GM19328 (cell line): ENCODE results near the gene BCAT1.
"Not testable (repeated sequence)": the region's sequence is repeated elsewhere in the genome, so short reads cannot be mapped to it uniquely, and the experiment has no call there.

ENCODE experiments used
- ATAC-seq: cut with Tn5 transposase; IDR thresholded peaks from one replicate; pipeline ENCODE4 v1.9.1; 2021; ENCODE audit warnings: mild to moderate bottlenecking, moderate library complexity; ENCODE audit not compliant: unreplicated experiment

BCAT1 gene

DNA sequence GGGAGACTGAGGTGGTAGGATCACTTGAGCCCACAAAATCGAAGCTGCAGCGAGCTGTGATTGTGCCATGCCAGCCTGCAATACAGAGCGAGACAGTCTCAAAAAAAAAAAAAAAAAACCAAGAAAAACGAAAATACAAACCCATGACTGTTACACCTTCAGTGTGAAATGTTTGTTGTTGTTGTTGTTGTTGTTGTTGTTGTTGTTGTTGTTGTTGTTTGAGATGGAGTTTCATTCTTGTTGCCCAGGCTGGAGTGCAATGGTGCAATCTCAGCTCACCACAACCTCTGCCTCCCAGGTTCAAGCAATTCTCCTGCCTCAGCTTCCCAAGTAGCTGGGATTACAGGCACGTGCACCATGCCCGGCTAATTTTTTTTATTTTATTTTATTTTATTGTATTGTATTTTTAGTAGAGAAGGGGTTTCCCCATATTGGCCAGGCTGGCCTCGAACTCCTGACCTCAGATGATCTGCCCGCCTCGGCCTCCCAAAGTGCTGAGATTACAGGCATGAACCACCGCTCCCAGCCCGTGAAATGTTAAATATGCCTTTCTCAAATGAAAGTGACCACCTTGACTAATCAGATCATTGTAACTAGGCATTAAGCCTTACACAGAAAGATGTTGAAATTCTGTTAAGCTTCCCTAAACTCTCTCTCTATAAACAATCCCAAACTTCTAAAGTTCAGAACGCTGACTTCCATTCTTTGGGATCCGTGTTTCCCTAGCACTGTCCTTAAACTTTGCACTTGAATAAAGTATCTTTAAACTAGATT lies 20.2 kb downstream of the BCAT1 start:
- ATAC-seq, result not testable (repeated sequence)

DNA sequence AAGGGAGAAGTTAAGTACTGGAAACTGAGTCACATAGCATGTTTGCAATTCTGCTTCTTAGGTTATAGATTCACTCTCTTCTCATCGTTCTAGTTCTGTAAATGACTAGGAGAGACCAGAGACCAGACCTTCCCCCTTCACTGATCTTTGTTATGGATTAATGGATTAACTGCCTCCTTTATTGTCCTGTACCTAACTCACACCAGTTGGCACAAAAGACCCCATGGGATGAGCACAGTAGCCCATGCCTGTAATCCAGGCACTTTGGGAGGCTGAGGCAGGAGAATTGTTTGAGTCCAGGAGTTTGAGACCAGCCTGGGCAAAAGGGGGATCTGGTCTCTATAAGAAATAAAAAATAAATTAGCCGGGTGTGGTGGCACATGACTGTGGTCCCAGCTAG lies 20.8 kb downstream of the BCAT1 start:
- no peak for ATAC-seq

DNA sequence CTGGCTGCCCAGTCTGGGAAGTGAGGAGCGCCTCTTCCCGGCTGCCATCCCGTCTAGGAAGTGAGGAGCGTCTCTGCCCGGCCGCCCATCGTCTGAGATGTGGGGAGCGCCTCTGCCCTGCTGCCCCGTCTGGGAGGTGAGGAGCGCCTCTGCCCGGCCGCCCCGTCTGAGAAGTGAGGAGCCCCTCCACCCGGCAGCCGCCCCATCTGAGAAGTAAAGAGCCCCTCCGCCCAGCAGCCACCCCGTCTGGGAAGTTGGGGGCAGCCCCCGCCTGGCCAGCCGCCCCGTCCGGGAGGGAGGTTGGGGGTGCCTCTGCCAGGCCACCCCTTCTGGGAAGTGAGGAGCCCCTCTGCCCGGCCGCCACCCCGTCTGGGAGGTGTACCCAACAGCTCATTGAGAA lies 22.8 kb downstream of the BCAT1 start:
- not testable (repeated sequence) for ATAC-seq

DNA sequence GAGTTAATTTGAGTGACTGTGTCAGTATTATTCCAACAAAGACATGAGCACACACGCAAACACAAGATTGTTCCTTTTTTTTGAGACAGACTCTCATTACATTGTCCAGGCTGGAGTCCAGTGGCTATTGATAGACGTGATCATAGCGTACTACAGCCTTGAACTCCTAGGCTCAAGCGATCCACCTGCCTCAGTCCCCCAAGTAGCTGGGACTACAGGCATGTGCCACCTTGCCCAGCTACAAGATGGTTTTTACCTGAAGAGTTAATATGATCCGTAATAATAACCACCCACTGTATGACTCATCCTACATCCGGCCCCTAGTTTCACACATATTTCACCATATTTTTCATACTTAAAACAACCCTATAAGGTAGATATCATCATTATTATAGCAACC lies 26.8 kb downstream of the BCAT1 start:
- ATAC-seq, result no peak

DNA sequence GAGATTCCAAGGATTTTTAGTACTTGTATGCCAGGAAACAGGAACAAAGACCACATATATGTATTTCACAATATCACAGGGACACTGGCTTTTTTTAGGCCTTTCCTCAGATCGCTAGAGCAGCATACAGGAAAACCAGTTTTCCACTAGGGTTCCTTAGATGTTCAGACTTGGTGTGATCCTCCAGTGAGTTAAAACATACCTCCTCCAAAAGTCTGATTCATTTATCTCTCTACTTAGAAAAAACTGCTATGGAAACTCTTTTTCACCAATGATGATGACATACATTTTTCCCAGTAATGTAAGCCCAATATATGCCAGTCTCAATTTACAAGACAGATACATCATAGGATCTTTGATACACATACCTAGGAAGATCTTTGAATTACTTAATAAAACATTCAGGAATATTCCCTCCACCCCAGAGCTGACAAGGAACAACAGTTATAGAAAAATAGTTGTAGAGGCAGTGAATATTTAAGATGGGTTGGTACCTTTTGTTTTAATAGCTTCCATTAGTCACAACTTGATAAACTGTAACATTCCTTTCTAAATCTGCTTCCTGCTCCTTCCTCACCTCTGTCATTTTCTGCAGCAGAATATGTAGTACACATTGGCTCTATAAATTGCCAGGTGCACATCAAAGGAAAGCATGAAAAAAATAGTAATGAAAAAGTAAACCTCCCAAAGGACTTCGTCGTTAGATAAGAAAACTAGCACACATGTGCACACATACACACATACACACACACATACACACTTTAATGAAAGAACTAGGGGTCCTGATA lies 27.5 kb downstream of the BCAT1 start:
- no peak for ATAC-seq

DNA sequence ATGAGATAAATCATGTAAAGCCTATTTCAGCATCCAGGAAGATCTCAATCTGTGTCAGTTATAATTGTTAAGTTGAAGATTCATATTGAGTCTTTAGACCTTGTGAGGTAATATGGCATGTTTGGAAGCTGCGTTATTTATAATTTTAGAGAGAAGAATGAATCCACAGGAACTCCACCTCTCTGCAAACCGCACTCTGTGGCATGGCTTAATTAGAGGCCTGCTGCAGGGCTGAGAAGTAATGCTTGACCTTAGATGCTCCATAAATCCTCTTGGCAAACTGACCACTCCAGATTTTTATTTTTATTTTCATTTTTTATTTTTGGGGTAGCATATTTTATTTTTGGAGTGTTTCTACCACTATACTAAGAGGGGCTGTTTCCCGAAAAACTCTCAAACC lies 28.8 kb downstream of the BCAT1 start:
- ATAC-seq, result no peak

DNA sequence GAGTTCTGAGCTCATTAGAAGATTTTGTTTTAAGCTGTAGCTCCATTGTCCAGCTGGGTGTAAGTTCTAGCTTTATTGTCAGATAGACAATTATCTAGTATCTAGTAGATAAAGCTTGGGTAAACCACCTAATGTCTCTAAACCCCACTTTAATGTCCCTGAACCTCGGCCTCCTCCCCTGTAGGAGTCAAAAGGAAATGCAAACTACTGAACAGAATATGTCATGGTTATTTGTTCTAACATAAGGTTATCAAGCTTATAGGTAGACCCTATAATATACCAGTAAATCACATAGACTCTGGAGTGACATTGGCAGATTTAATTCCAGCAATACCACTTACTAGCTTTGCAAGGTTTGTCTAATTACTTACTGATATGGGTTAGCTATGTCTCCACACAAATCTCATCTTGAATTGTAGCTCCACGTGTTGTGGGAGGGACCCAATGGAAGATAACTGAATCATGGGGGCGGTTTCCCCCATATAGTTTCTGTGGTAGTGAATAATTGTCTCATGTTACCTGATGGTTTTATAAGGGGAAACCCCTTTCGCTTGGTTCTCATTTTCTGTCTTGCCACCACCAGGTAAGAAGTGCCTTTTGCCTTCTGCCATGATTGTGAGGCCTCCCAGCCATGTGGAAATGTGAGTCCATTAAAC lies 29.4 kb downstream of the BCAT1 start:
- no peak for ATAC-seq

DNA sequence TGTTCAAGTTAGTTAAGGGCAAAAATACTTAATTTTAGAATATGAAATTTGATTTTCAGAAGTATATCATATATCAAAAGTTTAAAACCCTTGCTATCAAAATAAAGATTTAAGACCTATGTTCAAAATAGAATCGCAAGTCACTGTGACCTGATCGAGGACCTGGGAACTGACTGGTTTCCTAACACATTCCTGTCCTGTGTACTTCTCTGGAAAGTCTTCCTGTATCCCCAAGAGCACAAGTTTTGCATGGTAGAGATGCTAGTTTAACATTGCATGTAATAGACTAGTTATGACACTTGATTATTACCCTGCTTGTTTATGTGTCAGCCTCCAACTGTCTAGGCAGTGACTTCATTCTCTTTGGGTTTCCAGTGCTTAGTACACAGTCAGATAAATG lies 30.3 kb downstream of the BCAT1 start:
- ATAC-seq, result no peak

DNA sequence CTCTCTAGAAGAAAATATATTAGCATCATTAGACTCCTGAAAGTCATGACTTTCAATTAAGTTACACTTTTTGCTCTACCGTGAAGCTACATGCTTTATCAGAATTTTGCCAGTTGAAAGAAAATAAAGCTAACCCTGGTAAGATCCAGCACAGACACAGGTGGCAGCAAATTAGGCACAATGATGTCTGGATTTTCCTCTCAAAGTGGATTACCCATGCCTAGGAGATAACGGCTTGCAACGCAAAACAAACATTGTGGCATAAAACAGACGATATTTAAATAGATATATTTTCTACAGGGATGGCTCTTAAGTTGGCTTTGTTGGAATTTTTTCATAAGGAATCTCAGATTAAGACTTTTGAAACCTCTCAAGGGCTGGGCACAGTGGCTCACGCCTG lies 33.4 kb downstream of the BCAT1 start:
- ATAC-seq, result no peak

DNA sequence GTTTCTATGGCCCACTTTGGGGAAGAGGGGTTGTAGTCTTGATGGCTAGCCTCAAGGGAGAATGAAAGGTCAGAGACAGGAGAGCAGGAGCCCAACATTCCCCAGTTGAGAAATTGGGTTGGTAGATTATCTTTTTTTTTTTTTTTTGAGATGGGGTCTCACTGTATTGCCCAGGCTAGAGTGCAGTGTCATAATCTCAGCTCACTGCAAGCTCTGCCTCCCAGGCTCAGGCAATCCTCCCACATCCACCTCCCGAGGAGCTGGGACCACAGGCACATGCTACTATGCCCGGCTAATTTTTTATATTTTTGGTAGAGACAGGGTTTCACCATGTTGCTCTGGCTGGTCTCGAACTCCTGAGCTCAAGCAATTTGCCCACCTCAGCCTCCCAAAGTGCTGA lies 34.9 kb downstream of the BCAT1 start:
- no peak for ATAC-seq

DNA sequence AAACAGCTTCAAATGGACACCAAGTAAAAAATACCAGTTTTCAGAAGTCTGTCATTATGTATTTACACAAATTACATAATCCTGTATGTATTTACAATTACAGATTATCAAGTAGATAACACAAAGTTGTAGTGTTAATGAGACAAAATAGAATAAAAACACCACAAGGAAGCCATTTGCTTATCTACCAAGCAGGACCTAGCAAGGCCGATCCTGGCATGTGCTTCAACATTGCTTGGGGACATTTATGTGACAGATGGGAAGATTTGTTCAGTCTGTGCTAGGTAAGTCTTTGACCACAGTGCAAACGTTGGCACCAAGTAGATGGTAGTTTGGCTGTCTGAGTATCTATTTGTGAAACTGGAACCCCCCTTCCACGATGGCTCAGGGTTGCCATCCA lies 35.8 kb downstream of the BCAT1 start:
- no peak for ATAC-seq

DNA sequence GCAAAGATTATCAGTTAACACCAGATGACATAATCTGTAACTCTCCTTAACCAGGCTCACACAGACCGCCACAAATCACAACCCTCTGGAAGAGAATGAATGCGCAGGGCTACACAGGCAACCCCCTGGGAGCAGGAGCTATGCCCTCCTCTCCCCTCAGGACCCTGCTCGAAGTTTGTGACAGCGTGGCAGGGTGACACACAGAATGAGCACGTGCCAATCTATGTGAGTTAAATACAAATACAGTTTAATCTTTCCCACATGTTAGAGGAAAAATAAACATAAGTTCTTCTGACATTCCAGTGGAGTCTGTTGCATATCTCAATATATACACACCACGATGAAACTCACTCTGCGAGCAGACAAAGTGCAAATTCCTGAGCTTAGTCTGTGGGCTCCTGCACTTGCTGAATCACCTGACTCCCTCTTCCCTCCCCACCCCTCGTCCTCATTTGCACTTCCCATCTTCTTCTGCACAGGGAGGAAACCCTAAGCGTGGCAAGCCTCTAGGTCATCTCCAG lies 37.6 kb downstream of the BCAT1 start:
- no peak for ATAC-seq

DNA sequence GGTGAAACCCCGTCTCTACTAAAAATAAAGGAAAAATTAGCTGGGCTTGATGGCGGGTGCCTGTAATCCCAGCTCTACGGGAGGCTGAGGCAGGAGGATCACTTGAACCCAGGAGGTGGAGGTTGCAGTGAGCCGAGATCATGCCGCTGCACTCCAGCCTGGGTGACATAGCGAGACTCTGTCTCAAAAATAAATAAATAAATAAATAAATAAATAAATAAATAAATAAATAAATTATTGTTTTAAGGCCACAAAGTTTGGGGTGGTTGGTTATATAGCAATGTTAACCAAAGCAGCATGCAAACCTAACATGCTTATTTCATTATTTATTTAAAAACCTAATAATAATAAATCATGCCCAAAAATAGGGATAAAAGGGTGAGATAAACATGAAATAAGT lies 38.7 kb downstream of the BCAT1 start:
- ATAC-seq, result not testable (repeated sequence)

DNA sequence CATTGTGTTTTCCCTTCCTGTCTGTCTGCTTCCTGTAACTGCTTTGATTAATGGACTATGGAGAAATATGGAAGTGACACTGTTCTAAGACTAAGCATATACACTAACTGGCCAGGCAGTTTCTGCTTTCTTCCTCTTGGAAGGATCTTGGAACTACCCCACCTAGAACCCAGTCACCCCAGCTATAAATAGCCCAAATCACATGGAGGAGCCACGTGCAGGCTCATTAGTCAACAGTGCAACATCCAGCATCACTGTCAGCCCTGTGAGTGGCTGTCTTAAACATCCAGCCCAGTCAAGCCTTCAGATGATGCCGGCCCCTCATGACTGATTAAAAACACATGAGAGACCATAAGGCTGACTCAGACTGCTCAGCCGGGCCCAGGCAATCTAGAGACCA lies 39.2 kb downstream of the BCAT1 start:
- ATAC-seq, result no peak

DNA sequence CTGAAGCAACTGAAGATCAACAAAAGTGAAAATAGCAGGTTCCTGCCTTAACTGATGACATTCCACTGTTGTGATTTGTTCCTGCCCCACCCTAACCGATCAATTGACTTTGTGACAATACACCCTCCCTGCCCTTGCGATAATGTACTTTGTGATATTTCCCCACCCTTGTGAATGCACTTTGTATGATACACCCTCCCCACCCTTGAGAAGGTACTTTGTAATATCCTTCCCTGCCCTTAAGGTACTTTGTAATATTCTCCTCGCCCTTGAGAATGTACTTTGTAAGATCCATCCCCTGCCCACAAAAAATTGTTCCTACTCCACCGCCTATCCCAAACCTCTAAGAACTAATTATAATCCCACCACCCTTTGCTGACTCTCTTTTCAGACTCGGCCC lies 41.4 kb downstream of the BCAT1 start:
- no peak for ATAC-seq

DNA sequence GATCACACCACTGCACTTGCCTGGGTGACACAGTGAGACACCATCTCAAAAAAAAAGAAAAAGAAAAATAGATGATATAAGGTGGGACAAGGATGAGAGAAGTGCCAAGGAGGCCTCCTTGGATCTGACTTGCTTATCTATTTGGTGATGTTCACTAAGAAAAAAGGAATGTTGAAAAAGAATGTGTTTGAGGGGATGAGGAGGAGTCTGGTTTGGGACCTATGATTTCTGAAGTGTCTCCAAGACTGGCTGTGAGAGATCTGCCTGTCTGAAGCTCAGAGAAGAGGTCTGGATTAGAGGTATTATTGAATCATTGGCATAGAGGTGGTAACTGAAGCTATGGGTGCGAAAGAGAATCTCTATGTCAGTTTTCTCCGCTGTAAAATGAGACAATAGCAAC lies 42.8 kb downstream of the BCAT1 start:
- no peak for ATAC-seq

DNA sequence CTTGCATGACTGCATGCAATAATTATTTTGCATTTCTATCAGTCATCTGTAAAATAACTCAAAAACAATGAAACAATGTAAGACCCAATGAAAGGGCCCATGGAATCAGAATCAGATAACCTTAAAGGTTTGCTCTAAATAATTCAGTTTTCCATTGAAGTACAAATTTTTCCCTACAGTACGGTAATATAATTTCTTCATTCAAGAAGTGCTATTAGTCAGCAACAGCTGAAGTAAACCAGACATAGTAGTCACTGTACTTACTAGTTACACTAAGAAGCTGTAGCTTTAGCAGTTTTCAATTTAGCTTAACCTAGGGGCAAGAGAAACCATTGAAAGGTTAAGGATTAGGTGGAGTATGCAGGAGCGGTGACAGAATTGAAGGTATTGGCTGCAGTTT lies 43.5 kb downstream of the BCAT1 start:
- no peak for ATAC-seq

DNA sequence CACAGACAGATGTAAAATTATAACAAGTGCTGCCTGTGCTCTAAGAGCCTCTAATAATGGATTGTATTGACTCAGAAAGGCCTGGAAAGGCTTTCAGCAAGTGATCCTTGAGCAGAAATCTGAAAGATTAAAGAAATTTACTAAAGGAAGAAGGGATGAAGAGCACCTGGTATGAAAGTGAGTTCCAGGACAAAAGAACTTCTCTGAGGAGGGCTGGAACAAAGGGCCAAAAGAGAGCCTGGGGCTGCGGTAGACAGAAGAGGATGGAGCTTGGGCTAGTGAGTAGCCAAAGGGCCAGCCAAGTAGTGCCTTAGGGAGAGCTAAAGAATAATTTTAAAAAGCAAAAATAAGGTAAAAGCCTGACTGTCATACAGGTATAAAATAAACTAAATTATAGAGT lies 44.0 kb downstream of the BCAT1 start:
- no peak for ATAC-seq

DNA sequence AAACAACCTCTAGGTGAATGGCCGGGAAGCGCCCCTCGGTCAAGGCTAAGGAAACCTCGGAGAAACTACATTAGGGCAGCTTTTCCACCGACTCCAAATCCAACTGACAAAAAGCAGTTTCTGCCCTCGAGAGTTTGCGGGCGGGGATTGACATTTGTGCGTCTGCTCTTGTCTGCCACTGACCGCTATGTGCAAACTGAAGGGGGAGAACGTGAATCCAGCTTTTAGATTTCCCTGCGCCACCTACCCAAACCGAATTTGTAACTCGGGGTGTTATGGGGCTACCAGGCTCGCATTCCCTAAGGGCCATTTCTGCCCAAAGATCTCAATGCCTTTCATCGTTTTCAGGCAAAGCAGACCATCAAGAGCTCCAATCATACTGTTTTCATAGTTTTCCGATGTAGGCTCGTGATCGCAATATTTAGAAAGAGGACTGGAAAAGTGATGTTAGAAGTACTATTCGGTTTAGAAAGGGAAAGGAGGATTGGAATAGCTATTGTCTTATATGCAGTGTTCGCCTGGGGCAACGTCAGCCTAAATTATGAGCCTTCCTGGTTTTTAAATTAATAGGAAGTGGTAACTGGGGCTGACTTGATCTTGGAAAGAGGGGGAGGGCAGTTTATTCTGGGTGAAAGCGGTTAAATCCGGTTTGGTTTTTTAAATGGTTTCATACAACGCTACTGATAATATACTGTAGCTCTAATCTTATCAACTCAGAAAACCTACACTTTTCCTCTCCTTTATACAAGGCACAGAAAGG lies 45.4 kb downstream of the BCAT1 start:
- ATAC-seq, result no peak

DNA sequence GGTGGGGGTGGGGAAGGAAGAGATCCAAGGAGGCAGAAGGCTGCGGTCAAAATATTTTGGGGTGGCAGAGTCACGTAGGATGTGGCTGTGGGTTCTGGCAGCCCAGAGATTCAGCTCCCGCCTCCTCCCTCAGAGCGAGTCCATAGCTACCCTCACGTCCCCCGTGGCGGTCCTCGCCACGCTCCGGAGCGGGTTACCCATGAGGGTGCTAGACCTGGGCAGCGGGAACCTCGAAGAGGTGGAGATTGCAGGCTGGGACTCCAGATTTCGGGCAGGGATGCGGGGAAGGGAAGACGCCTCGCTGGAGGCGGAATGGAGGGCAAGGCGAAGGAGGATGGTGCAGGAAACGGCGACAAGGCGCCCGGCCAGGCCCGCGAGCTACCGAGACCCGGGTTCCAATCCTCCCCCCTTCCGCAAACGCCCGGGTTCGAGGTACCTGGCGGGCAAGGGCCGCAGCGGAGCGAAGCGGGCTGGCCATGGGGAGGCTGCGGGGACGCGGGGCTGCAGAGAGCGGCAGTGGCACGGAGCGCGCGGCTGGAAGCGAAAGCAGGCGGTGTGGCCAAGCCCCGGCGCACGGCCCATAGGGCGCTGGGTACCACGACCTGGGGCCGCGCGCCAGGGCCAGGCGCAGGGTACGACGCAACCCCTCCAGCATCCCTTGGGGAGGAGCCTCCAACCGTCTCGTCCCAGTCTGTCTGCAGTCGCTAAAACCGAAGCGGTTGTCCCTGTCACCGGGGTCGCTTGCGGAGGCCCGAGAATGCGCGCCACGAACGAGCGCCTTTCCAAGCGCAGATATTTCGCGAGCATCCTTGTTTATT lies 46.2 kb downstream of the BCAT1 start:
- no peak for ATAC-seq
